Endothelial cell of umbilical vein (primary cell): ENCODE measurements around the gene CCR9. TPM values are rescaled to one million over a fixed set of nuclear protein-coding genes. Genes with fewer than 3 reads are reported as not detected.

Experiments used
- BruUV-seq: library from RNA; stranded (reverse); fragments of 400-500 nt; replicated peaks from 2 replicates; lab custom pipeline; 2021; lab: Mats Ljungman, UMichigan
- CTCF ChIA-PET: fragments of 300-600, 350-600 bp; sonication (Branson Sonifier 250); formaldehyde crosslinking; loops from one replicate; lab custom pipeline; 2021; ENCODE audit warnings: antibody characterized with exemption, inconsistent platforms; lab: Charles Lee
- POLR2A ChIA-PET: fragments of 300-600, 350-600 bp; sonication (Branson Sonifier 250); formaldehyde crosslinking; loops from one replicate; lab custom pipeline; 2021; ENCODE audit warnings: antibody characterized with exemption, inconsistent platforms; lab: Charles Lee
- DNase-seq: peaks from one replicate; pipeline ENCODE4 v3.0.0-alpha.2; 2011; ENCODE audit warnings: low read depth, low spot score
- FAIRE-seq: peaks from 2 replicates; lab custom pipeline; 2011; peaks lifted over from hg19 to GRCh38; lab: Jason Lieb, UNC
- H2AFZ ChIP-seq: 2 replicates; pipeline ENCODE4 v1.6.0; 2012; ENCODE audit warnings: low read depth, low read length, control low read depth, inconsistent platforms
- H3K27ac ChIP-seq: 2 replicates; pipeline ENCODE4 v1.5.1; 2011; ENCODE audit warnings: low read depth, mild to moderate bottlenecking, control low read depth, low read length, moderate library complexity; ENCODE audit not compliant: insufficient read depth
- H3K27me3 ChIP-seq, 2 experiments: 2 replicates each; pipeline versions ENCODE4 v1.6.0 to v1.6.1; 2011; ENCODE audit warnings: low read length in 2 of 2, mixed read lengths in 1 of 2; ENCODE audit not compliant: control insufficient read depth in 2 of 2, insufficient read depth in 2 of 2
- H3K36me3 ChIP-seq, 2 experiments: 2 replicates in 1 of 2; 3 replicates in 1 of 2; pipeline ENCODE4 v1.5.1; 2011; ENCODE audit warnings: low read length in 2 of 2, mild to moderate bottlenecking in 1 of 2, moderate library complexity in 1 of 2; ENCODE audit not compliant: control insufficient read depth in 2 of 2, insufficient read depth in 2 of 2; ENCODE audit errors: extremely low read depth in 1 of 2
- H3K4me1 ChIP-seq: 3 replicates; pipeline ENCODE4 v1.5.1; 2011; ENCODE audit warnings: mild to moderate bottlenecking, low read length; ENCODE audit not compliant: control insufficient read depth, insufficient read depth; ENCODE audit errors: extremely low read depth
- H3K4me2 ChIP-seq: 2 replicates; pipeline ENCODE4 v1.6.1; 2011; ENCODE audit warnings: low read length, control low read depth, mixed read lengths; ENCODE audit not compliant: insufficient read depth
- H3K4me3 ChIP-seq, 3 experiments: fragments of 200-600 bp in 1 of 3; sonication (generic), shearing (Covaris generic) in 1 of 3; replicated peaks in 1 of 3; 2 replicates each; pipeline ENCODE4 v1.5.1; 2011 to 2016; ENCODE audit warnings: control low read depth in 3 of 3, low read length in 3 of 3, mild to moderate bottlenecking in 2 of 3, inconsistent platforms in 1 of 3, low read depth in 1 of 3, moderate library complexity in 1 of 3; ENCODE audit not compliant: insufficient read depth in 1 of 3
- H3K79me2 ChIP-seq: 2 replicates; pipeline ENCODE4 v1.6.0; 2012; ENCODE audit warnings: low read length, inconsistent platforms; ENCODE audit not compliant: control insufficient read depth, insufficient read depth
- H3K9ac ChIP-seq: replicated peaks from 2 replicates; pipeline ENCODE3; 2011; ENCODE audit warnings: low read length, control low read depth; ENCODE audit not compliant: insufficient read depth; ENCODE audit errors: extremely low read depth
- H3K9me1 ChIP-seq: replicated peaks from 3 replicates; pipeline ENCODE4 v1.6.0; 2011; ENCODE audit warnings: mild to moderate bottlenecking, low read length; ENCODE audit not compliant: control insufficient read depth, insufficient read depth; ENCODE audit errors: extremely low read depth
- H3K9me3 ChIP-seq: replicated peaks from 2 replicates; pipeline ENCODE4 v1.5.1; 2012; ENCODE audit warnings: low read length, inconsistent platforms; ENCODE audit not compliant: control insufficient read depth, insufficient read depth
- H4K20me1 ChIP-seq: replicated peaks from 2 replicates; pipeline ENCODE3; 2011; ENCODE audit warnings: mild to moderate bottlenecking, low read length; ENCODE audit not compliant: control insufficient read depth, insufficient read depth; ENCODE audit errors: extremely low read depth
- EZH2 ChIP-seq: IDR thresholded peaks from 2 replicates; pipeline ENCODE4 v1.6.1; 2012; ENCODE audit warnings: borderline replicate concordance, low read depth, mild to moderate bottlenecking, moderate library complexity, low read length, inconsistent platforms; ENCODE audit not compliant: severe bottlenecking
- FOS ChIP-seq: IDR thresholded peaks from 2 replicates; pipeline ENCODE4 v1.6.1; 2011; ENCODE audit warnings: mild to moderate bottlenecking, low read length, moderate library complexity, borderline replicate concordance; ENCODE audit not compliant: insufficient read depth
- GATA2 ChIP-seq: IDR thresholded peaks from 2 replicates; pipeline ENCODE4 v1.7.0; 2011; ENCODE audit warnings: low read depth, mild to moderate bottlenecking, moderate library complexity, mixed read lengths, low read length; ENCODE audit not compliant: insufficient read length, insufficient read depth
- JUN ChIP-seq: IDR thresholded peaks from 2 replicates; pipeline ENCODE4 v1.6.1; 2011; ENCODE audit warnings: borderline replicate concordance, low read depth; ENCODE audit not compliant: insufficient read length, insufficient read depth
- MYC ChIP-seq: IDR thresholded peaks from one replicate; pipeline ENCODE4 v1.6.1; 2011; ENCODE audit warnings: mild to moderate bottlenecking, low read depth, low read length
- POLR2A ChIP-seq: IDR thresholded peaks from 2 replicates; pipeline ENCODE4 v1.6.1; 2012; ENCODE audit warnings: low read depth, mild to moderate bottlenecking, control low read depth, low read length
- POLR2AphosphoS5 ChIP-seq: IDR thresholded peaks from 2 replicates; pipeline ENCODE4 v1.6.1; 2012; ENCODE audit warnings: low read depth, mild to moderate bottlenecking, control low read depth, low read length, moderate library complexity; ENCODE audit not compliant: insufficient read depth
- dilution Hi-C: fragments of 300-500 bp; cut with MboI; formaldehyde crosslinking; loops from one replicate; pipeline ENCODE4 v1.15.0; 2019; ENCODE audit warnings: low sequenced_read_pairs; ENCODE audit not compliant: extremely low pct_ligation_motif_present
- intact Hi-C: fragments of 100-400 bp; cut with micrococcal nuclease; formaldehyde crosslinking; loops from one replicate; pipeline ENCODE4 v1.10.0; 2022
- polyA plus RNA-seq, 4 experiments: library from polyadenylated mRNA; depleted of rRNA in 3 of 4; stranded (reverse) in 3 of 4; unstranded in 1 of 4; fragments of >200 nt; gene quantifications; 2 replicates each; pipeline versions ENCODE4 v1.2.1 to v1.2.3, GENCODE V29; 2011 to 2012; ENCODE audit warnings: missing spikeins in 1 of 4
- total RNA-seq: library from RNA; stranded (reverse); gene quantifications from 2 replicates; pipeline ENCODE4 v1.2.3, GENCODE V29; 2021
- TF ChIP-seq, protein P1 (sequence below): IDR thresholded peaks from 2 replicates; pipeline ENCODE4 v1.6.1; 2011; ENCODE audit not compliant: insufficient read depth, insufficient read length
- TF ChIP-seq, protein P2 (sequence below), 2 donors: IDR thresholded peaks; 1 replicate in 1 of 2; 2 replicates in 1 of 2; pipeline ENCODE4 v1.5.1; 2011; ENCODE audit warnings: low read length in 2 of 2, mild to moderate bottlenecking in 2 of 2, moderate library complexity in 2 of 2, control low read depth in 1 of 2, inconsistent platforms in 1 of 2, low read depth in 1 of 2; ENCODE audit not compliant: insufficient read depth in 1 of 2; ENCODE audit errors: extremely low read depth in 1 of 2

Gene CCR9
- total and polyA plus RNA-seq, 2 donors (not counting 3 experiments of a cell fraction or from before 2014, with no cell fraction given), result not detected

DNA sequence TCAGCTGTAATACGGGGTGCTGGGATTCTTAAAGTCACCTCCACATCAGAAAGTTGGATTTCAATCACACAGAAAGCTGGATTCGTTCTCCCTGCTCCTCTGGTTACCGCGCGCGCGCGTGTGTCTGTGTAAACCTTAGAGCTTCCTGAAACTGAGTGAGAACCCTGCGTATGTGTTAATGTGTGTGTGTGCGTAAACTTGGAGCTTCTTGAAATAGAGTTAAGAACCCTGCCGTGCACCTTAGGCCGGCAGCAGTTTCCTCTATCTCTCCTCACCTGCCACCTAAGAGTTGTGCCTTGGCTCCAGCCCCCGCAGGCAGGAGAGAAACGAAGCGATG is 45.0 kb upstream of the CCR9 start:
- Histone ChIP-seq H3K36me3 (no peaks in the 10 kb centered on the region), H3K9me1 (no peaks in the 10 kb centered on the region), H2AFZ (peak overlapping the region; percentile 46), H3K4me2 (peak overlapping the region; percentile 84), H4K20me1 (no peaks in the 10 kb centered on the region), H3K9ac (peak overlapping the region; percentile 61), H3K79me2 (no peaks in the 10 kb centered on the region), H3K9me3 (no peaks in the 10 kb centered on the region), H3K4me3 (peak overlapping the region; percentile 27 to 79 (median 69)), H3K27me3 (peaks cover 3 to 7% of the 10 kb centered on the region in 2 experiments), H3K27ac (peak overlapping the region; percentile 46), H3K4me1 (peaks cover 5% of the 10 kb centered on the region)
- intact Hi-C loops (loop anchor here (2.0 kb wide), 1 partner anchor 81 kb away; no protein-coding TSS in a partner anchor), dilution Hi-C loops (no loop called here)
- TF ChIP-seq MYC (no peak), JUN (no peak), EZH2 (no peak), POLR2AphosphoS5 (no peak), GATA2 (no peak), POLR2A (no peak), FOS (no peak)
- TF ChIP-seq, protein P1, sequence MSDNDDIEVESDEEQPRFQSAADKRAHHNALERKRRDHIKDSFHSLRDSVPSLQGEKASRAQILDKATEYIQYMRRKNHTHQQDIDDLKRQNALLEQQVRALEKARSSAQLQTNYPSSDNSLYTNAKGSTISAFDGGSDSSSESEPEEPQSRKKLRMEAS, result no peak
- TF ChIP-seq, protein P2, sequence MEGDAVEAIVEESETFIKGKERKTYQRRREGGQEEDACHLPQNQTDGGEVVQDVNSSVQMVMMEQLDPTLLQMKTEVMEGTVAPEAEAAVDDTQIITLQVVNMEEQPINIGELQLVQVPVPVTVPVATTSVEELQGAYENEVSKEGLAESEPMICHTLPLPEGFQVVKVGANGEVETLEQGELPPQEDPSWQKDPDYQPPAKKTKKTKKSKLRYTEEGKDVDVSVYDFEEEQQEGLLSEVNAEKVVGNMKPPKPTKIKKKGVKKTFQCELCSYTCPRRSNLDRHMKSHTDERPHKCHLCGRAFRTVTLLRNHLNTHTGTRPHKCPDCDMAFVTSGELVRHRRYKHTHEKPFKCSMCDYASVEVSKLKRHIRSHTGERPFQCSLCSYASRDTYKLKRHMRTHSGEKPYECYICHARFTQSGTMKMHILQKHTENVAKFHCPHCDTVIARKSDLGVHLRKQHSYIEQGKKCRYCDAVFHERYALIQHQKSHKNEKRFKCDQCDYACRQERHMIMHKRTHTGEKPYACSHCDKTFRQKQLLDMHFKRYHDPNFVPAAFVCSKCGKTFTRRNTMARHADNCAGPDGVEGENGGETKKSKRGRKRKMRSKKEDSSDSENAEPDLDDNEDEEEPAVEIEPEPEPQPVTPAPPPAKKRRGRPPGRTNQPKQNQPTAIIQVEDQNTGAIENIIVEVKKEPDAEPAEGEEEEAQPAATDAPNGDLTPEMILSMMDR (IDR thresholded peaks at IDR 0.05; ENCODE audit: extremely low read depth in 1 of 2, insufficient read depth in 1 of 2, low read depth in 1 of 2, low read length in 2 of 2), result no peak
- CTCF ChIA-PET, result interaction anchor here (0.8 to 2.5 kb wide), 5 partner anchors 9 to 97 kb away, joined by 3 to 7 read pairs (median 5); no protein-coding TSS in a partner anchor
- BruUV-seq, result TSS peak; percentile 61
- DNase-seq (peak; percentile 41), FAIRE-seq (no peak)
- POLR2A ChIA-PET, result no interaction called here
